ENCODE data around the gene LCMT1. TPM values are rescaled to one million over a fixed set of nuclear protein-coding genes. Genes with fewer than 3 reads are reported as not detected.
"Not testable (repeated sequence)": the region's sequence is repeated elsewhere in the genome, so short reads cannot be mapped to it uniquely, and the experiment has no call there.

The LCMT1 gene
- polyA plus RNA-seq, 4 donors = 27.0 to 105 (median 31.9) TPM

DNA sequence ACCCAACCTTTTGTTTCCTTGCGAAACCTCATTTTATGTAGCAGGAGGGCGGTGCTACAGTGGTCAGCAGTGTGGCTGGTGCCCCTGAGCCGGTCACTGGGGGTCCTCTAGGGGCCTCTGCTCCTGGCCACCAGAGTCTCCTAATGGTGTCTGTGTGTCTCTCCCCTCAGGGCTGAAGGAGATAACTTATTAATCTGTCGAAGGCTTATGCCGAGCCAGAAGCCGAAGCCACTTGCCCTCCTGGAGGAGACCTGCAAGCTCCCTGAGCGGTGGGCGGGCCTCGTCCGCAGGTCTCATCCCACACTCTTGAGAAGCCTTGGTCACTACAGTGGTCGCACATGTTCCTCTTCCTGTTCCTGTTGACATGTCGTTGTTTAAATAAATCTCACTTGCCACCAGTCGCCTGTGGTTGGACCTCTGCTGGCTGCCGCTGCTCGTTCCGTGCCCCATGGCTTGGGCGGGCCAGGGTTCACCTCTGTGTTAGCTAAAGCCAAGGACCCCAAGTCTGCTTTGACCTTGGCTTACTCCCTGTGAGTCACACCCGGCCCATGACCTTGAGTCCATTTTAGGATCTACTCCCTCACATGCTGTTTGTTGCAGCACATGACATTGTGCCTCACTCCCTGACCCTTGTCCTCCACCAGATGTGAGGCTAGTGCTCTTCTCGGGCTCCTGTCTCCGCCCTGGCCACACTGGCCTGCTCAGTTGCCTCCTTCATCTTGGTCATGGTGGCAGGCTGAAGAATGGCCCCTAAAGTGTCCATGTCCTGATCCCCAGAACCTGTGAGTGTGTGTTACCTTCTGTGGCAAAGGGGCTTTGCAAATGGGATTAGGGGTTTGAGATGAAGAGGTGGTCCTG is 66.5 kb downstream of the LCMT1 start:
- FAIRE-seq (no peak), DNase-seq (peak in 1 of 2 donors; percentile 87)
- Histone ChIP-seq H3K36me3 (ENCODE audit: control insufficient read depth in 3 of 3, insufficient read depth in 2 of 3, low read depth in 1 of 3, low read length in 3 of 3) (peaks cover 2 to 26% (median 3%) of the 10 kb centered on the region in 3 donors), H3K4me1 (ENCODE audit: control insufficient read depth in 3 of 3, insufficient read depth in 2 of 3, low read depth in 1 of 3, low read length in 2 of 3) (peaks cover 0 to 9% (median 0%) of the 10 kb centered on the region in 3 donors), H3K4me3 (ENCODE audit: low read depth in 1 of 3, low read length in 3 of 3) (no peak overlapping the region), H3K27me3 (ENCODE audit: control insufficient read depth in 3 of 3, insufficient read depth in 3 of 3, low read length in 3 of 3) (no peaks in the 10 kb centered on the region), H3K9me3 (ENCODE audit: control insufficient read depth in 2 of 2, insufficient read depth in 1 of 2, low read depth in 1 of 2, low read length in 1 of 2) (no peaks in the 10 kb centered on the region), H3K27ac (ENCODE audit: low read depth in 1 of 3, low read length in 2 of 3) (peak overlapping the region in 1 of 3 donors; percentile 83)
- WGBS, 3 donors = 80 to 86% (median 81%) methylated on average over 20 of the region's 20 CpGs

DNA sequence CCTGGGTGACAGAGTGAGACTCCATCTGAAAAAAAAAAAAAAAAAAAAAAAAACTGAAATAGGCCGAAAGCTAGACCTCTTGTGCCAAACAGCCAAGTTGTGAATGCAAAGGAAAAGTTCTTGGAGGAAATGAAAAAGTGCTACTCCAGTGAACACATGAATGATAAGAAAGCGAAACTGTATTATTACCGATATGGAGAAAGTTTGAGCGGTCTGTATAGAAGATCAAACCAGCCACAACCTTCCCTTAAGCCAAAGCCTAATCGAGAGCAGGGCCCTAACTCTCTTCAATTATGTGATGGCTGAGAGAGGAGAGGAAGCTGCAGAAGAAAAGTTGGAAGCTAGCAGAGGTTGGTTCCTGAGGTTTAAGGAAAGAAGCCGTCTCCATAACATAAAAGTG is 69.7 kb downstream of the LCMT1 start:
- H3K4me3 ChIP-seq (ENCODE audit: low read depth in 1 of 3, low read length in 3 of 3); H3K27me3 ChIP-seq (ENCODE audit: control insufficient read depth in 3 of 3, insufficient read depth in 3 of 3, low read length in 3 of 3); H3K9me3 ChIP-seq (ENCODE audit: control insufficient read depth in 2 of 2, insufficient read depth in 1 of 2, low read depth in 1 of 2, low read length in 1 of 2); FAIRE-seq; H3K4me1 ChIP-seq (ENCODE audit: control insufficient read depth in 3 of 3, insufficient read depth in 2 of 3, low read depth in 1 of 3, low read length in 2 of 3); H3K27ac ChIP-seq (ENCODE audit: low read depth in 1 of 3, low read length in 2 of 3); DNase-seq: not testable (repeated sequence)
- 71 to 81% (median 79%) methylated on average over 6 of the region's 6 CpGs for WGBS, 3 donors
- H3K36me3 ChIP-seq (ENCODE audit: control insufficient read depth in 3 of 3, insufficient read depth in 2 of 3, low read depth in 1 of 3, low read length in 3 of 3) = peaks cover 2 to 12% (median 3%) of the 10 kb centered on the region in 3 donors

DNA sequence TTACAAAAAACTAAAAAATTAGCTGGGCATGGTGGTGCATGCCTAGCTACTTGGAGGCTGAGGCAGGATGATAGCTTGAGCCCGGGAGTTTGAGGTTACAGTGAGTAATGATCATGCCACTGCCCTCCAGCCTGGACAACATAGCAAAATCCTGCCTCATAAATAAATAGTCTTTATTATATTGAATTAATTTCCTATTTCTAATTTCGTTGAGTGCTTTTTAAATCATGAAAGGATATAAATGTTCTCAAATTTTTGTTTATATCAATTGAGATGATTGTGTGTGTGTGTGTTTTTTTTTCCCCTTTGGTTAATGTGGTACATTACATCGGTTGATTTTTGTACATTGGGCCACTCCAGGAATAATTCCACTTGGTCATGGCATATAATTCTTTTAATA is 73.2 kb downstream of the LCMT1 start:
- 74 to 79% (median 78%) methylated on average over 3 of the region's 3 CpGs for WGBS, 3 donors
- Histone ChIP-seq H3K27me3 (ENCODE audit: control insufficient read depth in 3 of 3, insufficient read depth in 3 of 3, low read length in 3 of 3) (no peaks in the 10 kb centered on the region), H3K4me3 (ENCODE audit: low read depth in 1 of 3, low read length in 3 of 3) (no peak overlapping the region), H3K4me1 (ENCODE audit: control insufficient read depth in 3 of 3, insufficient read depth in 2 of 3, low read depth in 1 of 3, low read length in 2 of 3) (no peaks in the 10 kb centered on the region), H3K27ac (ENCODE audit: low read depth in 1 of 3, low read length in 2 of 3) (no peak overlapping the region), H3K9me3 (ENCODE audit: control insufficient read depth in 2 of 2, insufficient read depth in 1 of 2, low read depth in 1 of 2, low read length in 1 of 2) (no peaks in the 10 kb centered on the region), H3K36me3 (ENCODE audit: control insufficient read depth in 3 of 3, insufficient read depth in 2 of 3, low read depth in 1 of 3, low read length in 3 of 3) (peaks cover 0 to 2% (median 0%) of the 10 kb centered on the region in 3 donors)
- no peak for FAIRE-seq
- DNase-seq = no peak

DNA sequence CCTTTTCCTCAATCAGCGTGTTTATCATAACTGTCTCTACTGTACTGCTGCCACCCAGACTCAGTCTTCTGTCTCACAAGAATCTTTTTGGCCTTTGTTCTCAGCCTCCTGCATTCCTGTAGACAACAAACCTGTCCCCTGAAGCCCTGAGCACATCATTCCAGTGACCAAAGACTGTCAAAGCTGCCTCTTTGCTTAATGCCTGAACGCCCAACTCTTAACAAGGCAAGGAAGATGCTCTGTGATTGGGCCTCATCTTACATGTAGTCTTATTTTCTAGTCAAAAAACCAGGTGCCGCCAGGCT is 75.9 kb downstream of the LCMT1 start:
- Histone ChIP-seq H3K36me3 (ENCODE audit: control insufficient read depth in 3 of 3, insufficient read depth in 2 of 3, low read depth in 1 of 3, low read length in 3 of 3) (no peaks in the 10 kb centered on the region), H3K27ac (ENCODE audit: low read depth in 1 of 3, low read length in 2 of 3) (no peak overlapping the region), H3K4me3 (ENCODE audit: low read depth in 1 of 3, low read length in 3 of 3) (no peak overlapping the region), H3K4me1 (ENCODE audit: control insufficient read depth in 3 of 3, insufficient read depth in 2 of 3, low read depth in 1 of 3, low read length in 2 of 3) (no peaks in the 10 kb centered on the region), H3K27me3 (ENCODE audit: control insufficient read depth in 3 of 3, insufficient read depth in 3 of 3, low read length in 3 of 3) (no peaks in the 10 kb centered on the region), H3K9me3 (ENCODE audit: control insufficient read depth in 2 of 2, insufficient read depth in 1 of 2, low read depth in 1 of 2, low read length in 1 of 2) (no peaks in the 10 kb centered on the region)
- WGBS, 3 donors = 95 to 98% (median 96%) methylated on average over 3 of the region's 3 CpGs
- FAIRE-seq (no peak), DNase-seq (no peak)

DNA sequence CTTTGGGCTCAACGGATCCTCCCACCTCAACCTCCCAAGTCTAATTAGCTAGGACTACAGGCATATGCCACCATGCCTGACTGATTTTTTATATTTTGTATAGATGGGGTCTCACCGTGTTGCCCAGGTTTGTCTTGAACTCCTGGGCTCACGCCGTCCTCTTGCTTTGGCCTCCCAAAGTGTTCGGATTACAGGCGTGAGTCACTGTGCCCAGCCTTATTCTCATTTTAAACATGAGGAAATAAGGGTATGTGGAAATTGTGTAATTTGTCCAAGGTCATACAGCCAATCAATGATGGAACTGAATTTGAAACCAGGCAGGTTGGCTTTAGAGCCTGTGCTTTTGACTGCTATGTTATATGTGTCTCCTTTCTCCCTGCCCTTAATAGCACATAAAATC is 77.8 kb downstream of the LCMT1 start:
- Histone ChIP-seq H3K27me3 (ENCODE audit: control insufficient read depth in 3 of 3, insufficient read depth in 3 of 3, low read length in 3 of 3) (no peaks in the 10 kb centered on the region), H3K27ac (ENCODE audit: low read depth in 1 of 3, low read length in 2 of 3) (no peak overlapping the region), H3K4me3 (ENCODE audit: low read depth in 1 of 3, low read length in 3 of 3) (no peak overlapping the region), H3K4me1 (ENCODE audit: control insufficient read depth in 3 of 3, insufficient read depth in 2 of 3, low read depth in 1 of 3, low read length in 2 of 3) (no peaks in the 10 kb centered on the region), H3K9me3 (ENCODE audit: control insufficient read depth in 2 of 2, insufficient read depth in 1 of 2, low read depth in 1 of 2, low read length in 1 of 2) (no peaks in the 10 kb centered on the region), H3K36me3 (ENCODE audit: control insufficient read depth in 3 of 3, insufficient read depth in 2 of 3, low read depth in 1 of 3, low read length in 3 of 3) (no peaks in the 10 kb centered on the region)
- 93 to 96% (median 94%) methylated on average over 6 of the region's 6 CpGs for WGBS, 3 donors
- DNase-seq = no peak
- FAIRE-seq = no peak

DNA sequence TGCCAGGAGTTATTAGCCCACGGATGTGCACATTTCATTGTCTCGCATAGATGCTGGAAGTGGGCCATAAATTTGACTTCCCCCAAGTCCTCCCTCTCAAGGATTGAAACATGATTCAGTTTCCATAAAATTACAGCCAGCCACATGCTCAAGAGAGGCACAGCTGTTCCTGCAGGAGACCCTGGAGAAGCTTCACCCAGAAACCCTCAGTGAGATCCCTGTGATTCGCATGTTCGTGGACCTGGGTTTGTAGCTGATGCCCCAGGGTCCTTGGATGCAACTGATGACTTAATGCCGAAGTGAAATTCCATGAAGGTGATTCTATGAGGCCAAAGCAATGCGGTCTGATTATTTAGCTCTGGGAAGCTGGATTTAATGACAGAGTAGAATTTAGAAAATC is 80.6 kb downstream of the LCMT1 start:
- WGBS, 3 donors = 76 to 86% (median 81%) methylated on average over 6 of the region's 6 CpGs
- Histone ChIP-seq H3K27me3 (ENCODE audit: control insufficient read depth in 3 of 3, insufficient read depth in 3 of 3, low read length in 3 of 3) (no peaks in the 10 kb centered on the region), H3K27ac (ENCODE audit: low read depth in 1 of 3, low read length in 2 of 3) (no peak overlapping the region), H3K4me3 (ENCODE audit: low read depth in 1 of 3, low read length in 3 of 3) (no peak overlapping the region), H3K4me1 (ENCODE audit: control insufficient read depth in 3 of 3, insufficient read depth in 2 of 3, low read depth in 1 of 3, low read length in 2 of 3) (no peaks in the 10 kb centered on the region), H3K9me3 (ENCODE audit: control insufficient read depth in 2 of 2, insufficient read depth in 1 of 2, low read depth in 1 of 2, low read length in 1 of 2) (no peaks in the 10 kb centered on the region), H3K36me3 (ENCODE audit: control insufficient read depth in 3 of 3, insufficient read depth in 2 of 3, low read depth in 1 of 3, low read length in 3 of 3) (no peaks in the 10 kb centered on the region)
- DNase-seq (no peak), FAIRE-seq (no peak)

DNA sequence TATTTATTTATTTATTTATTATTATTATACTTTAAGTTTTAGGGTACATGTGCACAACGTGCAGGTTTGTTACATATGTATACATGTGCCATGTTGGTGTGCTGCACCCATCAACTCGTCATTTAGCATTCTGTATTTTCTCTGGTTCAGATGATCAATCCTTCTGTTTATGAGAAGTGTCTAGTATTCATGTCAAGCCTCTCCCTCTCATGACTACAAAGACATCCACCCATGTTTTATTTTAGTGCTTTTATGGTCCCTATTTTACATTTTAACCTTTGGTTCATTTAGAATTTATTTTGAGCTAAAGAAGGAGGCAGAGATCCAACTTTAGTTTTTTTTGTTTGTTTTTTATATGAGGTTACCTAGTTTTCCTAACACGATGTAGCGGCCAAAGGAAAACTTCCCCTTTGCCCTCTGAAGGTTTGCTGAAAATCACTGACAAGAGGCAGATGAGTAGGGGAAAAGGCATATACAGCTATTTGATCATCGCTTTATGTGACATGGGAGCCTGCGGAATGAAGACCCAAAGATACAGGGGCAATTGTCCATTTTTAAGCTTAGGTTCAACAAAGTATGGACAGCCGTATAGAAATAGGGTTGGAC is 82.8 kb downstream of the LCMT1 start:
- H3K4me3 ChIP-seq (ENCODE audit: low read depth in 1 of 3, low read length in 3 of 3) = no peak overlapping the region
- H3K4me1 ChIP-seq (ENCODE audit: control insufficient read depth in 3 of 3, insufficient read depth in 2 of 3, low read depth in 1 of 3, low read length in 2 of 3) = no peaks in the 10 kb centered on the region
- DNase-seq = no peak
- H3K9me3 ChIP-seq (ENCODE audit: control insufficient read depth in 2 of 2, insufficient read depth in 1 of 2, low read depth in 1 of 2, low read length in 1 of 2) = no peaks in the 10 kb centered on the region
- 81 to 87% (median 81%) methylated on average over 6 to 7 of the region's 7 CpGs for WGBS, 3 donors
- no peaks in the 10 kb centered on the region for H3K36me3 ChIP-seq (ENCODE audit: control insufficient read depth in 3 of 3, insufficient read depth in 2 of 3, low read depth in 1 of 3, low read length in 3 of 3)
- no peak for FAIRE-seq
- no peaks in the 10 kb centered on the region for H3K27me3 ChIP-seq (ENCODE audit: control insufficient read depth in 3 of 3, insufficient read depth in 3 of 3, low read length in 3 of 3)
- no peak overlapping the region for H3K27ac ChIP-seq (ENCODE audit: low read depth in 1 of 3, low read length in 2 of 3)

DNA sequence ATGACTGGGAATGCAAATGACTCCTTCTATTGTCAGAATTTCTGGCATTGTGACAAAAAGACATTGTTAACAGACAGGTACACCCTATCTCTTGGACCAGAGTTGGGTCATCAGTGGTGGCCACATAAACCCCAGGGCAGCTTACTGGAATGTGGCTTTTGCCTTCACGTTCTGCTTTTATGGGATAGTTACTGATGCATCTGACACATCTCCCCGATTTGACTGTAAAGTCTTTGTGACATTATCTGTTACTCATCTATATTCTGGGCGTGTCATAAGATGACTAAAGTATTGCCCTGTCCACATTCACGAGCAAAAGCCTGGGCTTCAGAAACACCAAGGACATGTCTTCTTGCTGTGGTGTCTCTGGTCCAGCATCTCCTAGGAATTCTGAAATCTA is 86.5 kb downstream of the LCMT1 start:
- H3K27me3 ChIP-seq (ENCODE audit: control insufficient read depth in 3 of 3, insufficient read depth in 3 of 3, low read length in 3 of 3) = no peaks in the 10 kb centered on the region
- H3K4me1 ChIP-seq (ENCODE audit: control insufficient read depth in 3 of 3, insufficient read depth in 2 of 3, low read depth in 1 of 3, low read length in 2 of 3) = no peaks in the 10 kb centered on the region
- no peak overlapping the region for H3K4me3 ChIP-seq (ENCODE audit: low read depth in 1 of 3, low read length in 3 of 3)
- FAIRE-seq (no peak), DNase-seq (no peak)
- WGBS, 3 donors = 64 to 81% (median 72%) methylated on average over 4 of the region's 4 CpGs
- H3K9me3 ChIP-seq (ENCODE audit: control insufficient read depth in 2 of 2, insufficient read depth in 1 of 2, low read depth in 1 of 2, low read length in 1 of 2) = no peaks in the 10 kb centered on the region
- H3K36me3 ChIP-seq (ENCODE audit: control insufficient read depth in 3 of 3, insufficient read depth in 2 of 3, low read depth in 1 of 3, low read length in 3 of 3) = no peaks in the 10 kb centered on the region
- no peak overlapping the region for H3K27ac ChIP-seq (ENCODE audit: low read depth in 1 of 3, low read length in 2 of 3)
